WTC11 (cell line): ENCODE data around the gene PIK3R6. TPM values are rescaled to one million over a fixed set of nuclear protein-coding genes. Genes with fewer than 3 reads are reported as not detected.

Experiments used
- ATAC-seq: fragments of 200-7000 bp; cut with Tn5 transposase; 2 replicates; pipeline ENCODE4 v1.10.0; 2021; ENCODE audit warnings: mild to moderate bottlenecking, moderate library complexity
- CTCF ChIA-PET: fragments of 300-600 bp; sonication (Branson Sonifier 250); formaldehyde crosslinking; loops from one replicate; lab custom pipeline; 2021; ENCODE audit warnings: antibody characterized with exemption; lab: Charles Lee
- POLR2A ChIA-PET: fragments of 350-600 bp; sonication (Branson Sonifier 250); formaldehyde crosslinking; loops from one replicate; lab custom pipeline; 2021; ENCODE audit warnings: antibody characterized with exemption; lab: Charles Lee
- DNase-seq: peaks from one replicate; pipeline ENCODE4 v3.0.0; 2021; ENCODE audit warnings: low spot score
- H3K27ac Mint-ChIP-seq: 2 replicates; pipeline ENCODE4 v1.8.0; 2021; ENCODE audit warnings: mixed read lengths
- H3K27me3 Mint-ChIP-seq: 2 replicates; pipeline ENCODE4 v1.8.0; 2021; ENCODE audit warnings: low read depth, mild to moderate bottlenecking, moderate library complexity, mixed read lengths
- H3K36me3 Mint-ChIP-seq: 2 replicates; pipeline ENCODE4 v1.8.0; 2021; ENCODE audit warnings: mixed read lengths
- H3K4me1 Mint-ChIP-seq: 2 replicates; pipeline ENCODE4 v1.8.0; 2022; ENCODE audit warnings: mixed read lengths
- H3K4me3 Mint-ChIP-seq: 2 replicates; pipeline ENCODE4 v1.8.0; 2021; ENCODE audit warnings: mild to moderate bottlenecking, moderate library complexity, mixed read lengths
- H3K9me3 Mint-ChIP-seq: 2 replicates; pipeline ENCODE4 v1.8.0; 2021; ENCODE audit warnings: mixed read lengths
- ARID4B ChIP-seq: sonication (generic); formaldehyde crosslinking; IDR thresholded peaks from 2 replicates; pipeline ENCODE4 v1.8.0; 2023; ENCODE audit warnings: missing genetic modification reagents, mild to moderate bottlenecking, borderline replicate concordance
- ATF3 ChIP-seq: sonication (generic); formaldehyde crosslinking; conservative IDR thresholded peaks from 2 replicates; pipeline ENCODE4 v1.8.1; 2022; ENCODE audit warnings: mild to moderate bottlenecking, missing genetic modification reagents
- CTCF ChIP-seq: fragments of 200-600 bp; IDR thresholded peaks from 2 replicates; pipeline ENCODE4 v1.8.0; 2022; ENCODE audit warnings: antibody characterized with exemption
- ESRRA ChIP-seq: sonication (generic); formaldehyde crosslinking; IDR thresholded peaks from 2 replicates; pipeline ENCODE4 v1.8.1; 2022; ENCODE audit warnings: mild to moderate bottlenecking, missing genetic modification reagents, borderline replicate concordance
- FOXP4 ChIP-seq: sonication (generic); formaldehyde crosslinking; IDR thresholded peaks from 2 replicates; pipeline ENCODE4 v1.8.0; 2022; ENCODE audit warnings: mild to moderate bottlenecking, missing genetic modification reagents
- GTF2I ChIP-seq: fragments of 250-450 bp; sonication (Bioruptor Pico); conservative IDR thresholded peaks from 2 replicates; pipeline ENCODE4 v1.4.0; 2021; ENCODE audit warnings: mild to moderate bottlenecking
- IRF1 ChIP-seq: sonication (generic); formaldehyde crosslinking; IDR thresholded peaks from 2 replicates; pipeline ENCODE4 v1.8.0; 2023; ENCODE audit warnings: missing genetic modification reagents
- KAT7 ChIP-seq: sonication (generic); formaldehyde crosslinking; IDR thresholded peaks from 2 replicates; pipeline ENCODE4 v1.8.1; 2023; ENCODE audit warnings: missing genetic modification reagents, mild to moderate bottlenecking, borderline replicate concordance
- MAX ChIP-seq: sonication (generic); formaldehyde crosslinking; IDR thresholded peaks from 2 replicates; pipeline ENCODE4 v1.8.0; 2022; ENCODE audit warnings: mild to moderate bottlenecking, missing genetic modification reagents
- MXD4 ChIP-seq: fragments of 250-450 bp; sonication (Bioruptor Pico); IDR thresholded peaks from 2 replicates; pipeline ENCODE4 v1.8.0; 2021; ENCODE audit warnings: mild to moderate bottlenecking, moderate library complexity, borderline replicate concordance
- RORB ChIP-seq: fragments of 250-450 bp; sonication (Bioruptor Pico); IDR thresholded peaks from 2 replicates; pipeline ENCODE4 v1.9.0; 2021; ENCODE audit warnings: mild to moderate bottlenecking
- SMAD3 ChIP-seq: sonication (generic); formaldehyde crosslinking; IDR thresholded peaks from 2 replicates; pipeline ENCODE4 v1.8.0; 2022; ENCODE audit warnings: missing genetic modification reagents, mild to moderate bottlenecking, borderline replicate concordance
- ZBTB43 ChIP-seq: sonication (generic); formaldehyde crosslinking; IDR thresholded peaks from 2 replicates; pipeline ENCODE4 v1.8.1; 2023; ENCODE audit warnings: mild to moderate bottlenecking, missing genetic modification reagents
- ZNF121 ChIP-seq: sonication (generic); formaldehyde crosslinking; IDR thresholded peaks from 2 replicates; pipeline ENCODE4 v1.8.0; 2023; ENCODE audit warnings: missing genetic modification reagents
- ZNF219 ChIP-seq: sonication (generic); formaldehyde crosslinking; IDR thresholded peaks from 2 replicates; pipeline ENCODE4 v1.8.0; 2023; ENCODE audit warnings: missing genetic modification reagents, mild to moderate bottlenecking, borderline replicate concordance
- ZNF232 ChIP-seq: sonication (generic); formaldehyde crosslinking; IDR thresholded peaks from 2 replicates; pipeline ENCODE4 v1.8.0; 2022; ENCODE audit warnings: mild to moderate bottlenecking, missing genetic modification reagents
- ZNF423 ChIP-seq: fragments of 250-450 bp; sonication (Bioruptor Pico); IDR thresholded peaks from 2 replicates; pipeline ENCODE4 v2.1.2; 2022; ENCODE audit warnings: mild to moderate bottlenecking, moderate library complexity
- ZSCAN18 ChIP-seq: fragments of 250-450 bp; sonication (Bioruptor Pico); IDR thresholded peaks from 2 replicates; pipeline ENCODE4 v2.1.2; 2022; ENCODE audit warnings: mild to moderate bottlenecking, moderate library complexity
- total RNA-seq: library from RNA; stranded (reverse); gene quantifications from 3 replicates; pipeline ENCODE4 v1.2.3, GENCODE V29; 2021

PIK3R6 gene
- total RNA-seq, 1 experiment from 2014 or later: 0.15 TPM

GRCh38 chr17:8832711-8833352 is 34.6 kb downstream of the PIK3R6 start:
- H3K4me3 Mint-ChIP-seq: no peak overlapping the region
- no peak overlapping the region for H3K27ac Mint-ChIP-seq
- H3K36me3 Mint-ChIP-seq: no peaks in the 10 kb centered on the region
- DNase-seq (peak; percentile 87), ATAC-seq (peak; percentile 75)
- H3K9me3 Mint-ChIP-seq: 0 out of 2 replicates have a peak, but pooled peaks cover 5% of the 10 kb centered on the region
- no peaks in the 10 kb centered on the region for H3K27me3 Mint-ChIP-seq
- H3K4me1 Mint-ChIP-seq: peaks cover 9% of the 10 kb centered on the region
- CTCF ChIA-PET: interaction anchor here (0.5 to 5.0 kb wide), 39 partner anchors 9 to 600 kb away, joined by 3 to 132 read pairs (median 5); partner anchors contain the start of genes MFSD6L and PIK3R5
- POLR2A ChIA-PET: no interaction called here
- TF ChIP-seq ARID4B (CRISPR knock-in tag) (0 out of 2 replicates have a peak, but pooled peaks have one; percentile 28), CTCF (peak; percentile 79), ZNF423 (CRISPR knock-in tag) (peak; percentile 73), ZNF232 (no peak), ZBTB43 (no peak)

GRCh38 chr17:8831234-8831849 is 36.1 kb downstream of the PIK3R6 start:
- Mint-ChIP-seq H3K36me3 (no peaks in the 10 kb centered on the region), H3K27ac (no peak overlapping the region), H3K27me3 (no peaks in the 10 kb centered on the region), H3K4me1 (peaks cover 6% of the 10 kb centered on the region), H3K9me3 (0 out of 2 replicates have a peak, but pooled peaks cover 5% of the 10 kb centered on the region), H3K4me3 (no peak overlapping the region)
- CTCF ChIA-PET: interaction anchor here (0.6 to 5.0 kb wide), 18 partner anchors 8 to 1638 kb away, joined by 3 to 132 read pairs (median 4); partner anchors contain the start of gene MFSD6L
- ATAC-seq (no peak), DNase-seq (no peak)
- POLR2A ChIA-PET: interaction anchor here (0.7 to 1.0 kb wide), 2 partner anchors 12 to 406 kb away, joined by 3 to 9 read pairs; no protein-coding TSS in a partner anchor
- TF ChIP-seq ZNF121 (CRISPR knock-in tag) (no peak), KAT7 (no peak), MAX (CRISPR knock-in tag) (no peak), CTCF (no peak), RORB (no peak), GTF2I (CRISPR knock-in tag) (no peak), IRF1 (CRISPR knock-in tag) (no peak), ZSCAN18 (CRISPR knock-in tag) (no peak), MXD4 (no peak), ATF3 (CRISPR knock-in tag) (no peak), ESRRA (CRISPR knock-in tag) (no peak), FOXP4 (CRISPR knock-in tag) (no peak), SMAD3 (CRISPR knock-in tag) (no peak), ZNF219 (no peak)
